Measurements from ENCODE around the gene AIMP1. TPM values are rescaled to one million over a fixed set of nuclear protein-coding genes. Genes with fewer than 3 reads are reported as not detected.

The AIMP1 gene
- 25.6 and 37.8 TPM in 2 replicates for total RNA-seq (2014; rRNA removed; shearing (Covaris generic))

- no peaks in the 10 kb centered on the region for H3K36me3 ChIP-seq (replicated peaks; ENCODE audit: control insufficient read depth, insufficient read depth, low read length)
- peak within 1 kb of the TSS; percentile 94 for H3K4me3 ChIP-seq (ENCODE audit: insufficient read depth, low read depth, low read length)
- peak; percentile 70 for DNase-seq
- no peaks in the 10 kb centered on the region for H3K27me3 ChIP-seq (ENCODE audit: control insufficient read depth, insufficient read depth, low read length)
Measured at GRCh38 chr4:106315968-106316772, at the start of gene AIMP1, which contains the start of gene TBCK. Gene AIMP1, plus strand, starts transcription at chr4:106316550. Its CDS starts 8,460 bp downstream, at chr4:106325010. Gene TBCK, minus strand, starts transcription at chr4:106316209. Its CDS starts 7,249 bp downstream, at chr4:106308960.

- DNase-seq = no peak
- H3K27me3 ChIP-seq (ENCODE audit: control insufficient read depth, insufficient read depth, low read length) = no peaks in the 10 kb centered on the region
- H3K36me3 ChIP-seq (replicated peaks; ENCODE audit: control insufficient read depth, insufficient read depth, low read length) = no peaks in the 10 kb centered on the region
- no peak overlapping the region for H3K4me3 ChIP-seq (ENCODE audit: insufficient read depth, low read depth, low read length)
Measured at GRCh38 chr4:106268786-106269185, 47.6 kb upstream of the AIMP1 start.

DNA sequence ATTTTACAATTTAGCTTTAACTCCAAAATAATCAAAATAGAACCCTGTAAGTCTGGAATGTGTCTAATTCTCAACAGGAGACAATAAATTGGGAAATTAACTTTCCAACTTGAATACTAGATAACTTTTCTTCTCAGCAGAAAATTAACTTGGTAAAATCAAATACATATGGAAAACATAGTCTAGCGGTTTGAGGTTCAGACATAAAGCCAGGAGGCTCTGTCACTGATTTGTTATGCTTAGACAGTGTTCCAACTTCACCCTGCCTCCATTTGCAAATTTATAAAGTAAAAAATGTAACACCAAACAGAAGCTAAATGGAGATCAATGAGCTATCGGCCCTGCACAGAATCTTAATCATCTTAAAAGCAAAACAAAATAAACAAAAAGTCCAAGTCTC lies 46.6 kb upstream of the AIMP1 start:
- no peak for DNase-seq
- Histone ChIP-seq H3K4me3 (ENCODE audit: insufficient read depth, low read depth, low read length) (no peak overlapping the region), H3K36me3 (replicated peaks; ENCODE audit: control insufficient read depth, insufficient read depth, low read length) (no peaks in the 10 kb centered on the region; the same call in 1 of the 2 replicates), H3K27me3 (ENCODE audit: control insufficient read depth, insufficient read depth, low read length) (no peaks in the 10 kb centered on the region)

DNA sequence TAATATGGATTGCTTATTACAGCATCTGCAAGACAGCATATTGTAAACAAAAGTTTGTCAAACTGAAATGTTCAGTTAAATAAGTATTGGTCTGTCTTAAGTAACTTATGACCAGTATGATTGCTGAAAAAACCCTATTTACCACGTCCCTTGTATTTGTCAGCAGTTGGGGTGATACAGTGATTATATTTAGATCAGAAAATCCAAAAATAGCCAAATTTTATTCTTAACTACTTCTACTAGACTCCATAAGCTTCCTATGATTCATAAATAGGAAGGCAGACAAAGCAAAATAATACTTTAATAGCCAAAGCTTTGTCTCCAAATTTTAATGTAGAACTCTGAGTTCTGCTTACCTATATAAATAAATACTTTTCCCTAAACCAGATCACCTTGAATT lies 45.6 kb upstream of the AIMP1 start:
- no peak for DNase-seq
- H3K36me3 ChIP-seq (replicated peaks; ENCODE audit: control insufficient read depth, insufficient read depth, low read length) = no peaks in the 10 kb centered on the region; the same call in 1 of the 2 replicates

DNA sequence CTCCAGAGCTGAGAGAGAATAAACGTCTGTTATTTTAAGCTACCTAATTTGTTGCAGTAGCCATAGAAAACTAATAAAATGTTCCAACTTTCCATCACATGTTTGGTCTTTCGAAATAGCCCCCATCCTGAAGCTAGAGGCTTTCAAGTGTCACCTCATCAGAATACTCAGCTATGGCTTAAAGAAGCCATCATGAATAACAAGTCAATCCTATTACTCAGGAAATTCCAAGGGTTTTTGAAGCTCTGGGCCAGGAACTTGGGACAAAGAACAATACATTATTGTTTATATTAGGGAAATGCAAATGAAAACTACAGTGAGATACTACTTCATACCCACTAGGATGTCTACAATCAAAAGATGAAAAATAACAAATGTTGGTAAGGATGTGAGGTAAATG lies 42.5 kb upstream of the AIMP1 start:
- no peak for DNase-seq
- H3K4me3 ChIP-seq (ENCODE audit: insufficient read depth, low read depth, low read length) = no peak overlapping the region
- no peaks in the 10 kb centered on the region; the same call in 1 of the 2 replicates for H3K36me3 ChIP-seq (replicated peaks; ENCODE audit: control insufficient read depth, insufficient read depth, low read length)
- no peaks in the 10 kb centered on the region for H3K27me3 ChIP-seq (ENCODE audit: control insufficient read depth, insufficient read depth, low read length)

More for the DNA sequence above, 45.6 kb upstream of the AIMP1 start:
- no peak overlapping the region for H3K4me3 ChIP-seq (ENCODE audit: insufficient read depth, low read depth, low read length)
- H3K27me3 ChIP-seq (ENCODE audit: control insufficient read depth, insufficient read depth, low read length) = no peaks in the 10 kb centered on the region

DNA sequence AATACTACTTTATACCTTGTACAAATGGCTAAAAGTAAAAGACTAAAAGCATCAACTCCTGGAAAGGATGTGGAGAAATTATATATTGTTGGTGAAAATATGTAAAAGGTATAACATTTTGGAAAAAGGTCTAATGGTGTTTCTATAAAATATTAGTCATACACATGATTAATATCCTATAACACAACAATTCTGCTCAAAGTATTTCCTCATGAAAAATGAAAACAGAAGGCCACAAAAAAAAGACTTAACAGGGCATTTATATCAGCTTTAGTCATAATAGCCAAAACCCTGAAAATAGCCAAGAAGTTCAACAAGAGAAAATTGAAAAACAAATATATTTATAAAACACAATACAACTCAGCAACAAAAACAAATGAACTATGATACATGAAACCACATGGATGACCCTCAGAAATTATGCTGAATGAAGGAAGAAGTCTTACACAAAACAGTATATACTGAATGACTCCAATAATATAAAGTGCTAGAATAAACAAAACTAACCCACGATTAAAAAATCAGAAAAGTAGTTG lies 39.1 kb upstream of the AIMP1 start:
- Histone ChIP-seq H3K36me3 (replicated peaks; ENCODE audit: control insufficient read depth, insufficient read depth, low read length) (no peaks in the 10 kb centered on the region; the same call in 1 of the 2 replicates), H3K4me3 (ENCODE audit: insufficient read depth, low read depth, low read length) (no peak overlapping the region), H3K27me3 (ENCODE audit: control insufficient read depth, insufficient read depth, low read length) (no peaks in the 10 kb centered on the region)
- DNase-seq = no peak

GRCh38 chr4:106284227-106284626 lies 32.1 kb upstream of the AIMP1 start:
- H3K36me3 ChIP-seq (replicated peaks; ENCODE audit: control insufficient read depth, insufficient read depth, low read length) = no peaks in the 10 kb centered on the region
- no peak for DNase-seq
- H3K4me3 ChIP-seq (ENCODE audit: insufficient read depth, low read depth, low read length) = no peak overlapping the region
- H3K27me3 ChIP-seq (ENCODE audit: control insufficient read depth, insufficient read depth, low read length) = no peaks in the 10 kb centered on the region

DNA sequence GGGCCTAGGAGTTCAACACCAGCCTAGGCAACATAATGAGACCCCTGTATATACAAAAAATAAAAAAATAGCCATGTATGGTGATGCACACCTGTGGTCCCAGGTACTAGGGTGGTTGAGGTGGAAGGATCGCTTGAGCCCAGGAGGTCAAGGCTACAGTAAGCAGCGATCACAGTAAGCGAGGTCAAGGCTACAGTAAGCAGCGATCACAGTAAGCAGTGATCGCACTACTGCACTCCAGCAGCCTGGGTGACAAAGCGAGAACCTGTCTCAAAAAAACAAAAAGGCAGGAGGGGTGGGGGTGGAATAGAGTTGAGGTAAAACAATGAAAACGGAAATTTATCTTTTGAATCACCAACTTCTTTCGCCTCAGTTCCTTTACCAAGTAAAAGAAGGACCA lies 29.7 kb upstream of the AIMP1 start:
- no peak for DNase-seq
- no peak overlapping the region for H3K4me3 ChIP-seq (ENCODE audit: insufficient read depth, low read depth, low read length)
- no peaks in the 10 kb centered on the region for H3K36me3 ChIP-seq (replicated peaks; ENCODE audit: control insufficient read depth, insufficient read depth, low read length)

DNA sequence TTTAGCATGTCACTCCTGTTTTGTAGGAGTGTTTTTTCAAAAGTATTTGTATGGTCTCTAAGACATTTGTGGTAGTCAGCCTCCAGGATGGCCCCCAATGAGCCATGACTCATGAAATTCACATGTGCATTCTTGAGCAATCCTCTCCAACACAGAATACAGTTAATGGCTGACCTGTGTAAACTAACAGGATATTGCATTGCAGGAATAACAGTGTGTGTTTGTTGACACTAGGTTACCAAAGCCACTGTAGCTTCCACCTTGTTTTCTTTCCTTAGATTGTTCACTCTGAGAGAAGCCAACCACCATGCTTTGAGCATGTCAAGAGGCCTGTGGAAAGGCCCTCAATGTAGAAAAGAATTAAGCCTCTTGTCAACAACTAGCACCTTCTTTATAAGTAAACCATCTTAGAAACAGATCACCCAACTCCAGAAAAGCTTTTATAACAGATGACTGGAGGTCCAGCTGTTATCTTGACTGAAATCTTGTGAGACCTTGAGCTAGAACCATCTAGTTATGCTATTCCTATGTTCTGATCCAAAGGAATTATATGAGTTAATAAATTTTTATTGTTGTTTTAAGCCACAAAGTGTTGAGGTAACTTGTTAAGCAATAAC lies 28.9 kb upstream of the AIMP1 start:
- DNase-seq = no peak
- Histone ChIP-seq H3K4me3 (ENCODE audit: insufficient read depth, low read depth, low read length) (no peak overlapping the region), H3K27me3 (ENCODE audit: control insufficient read depth, insufficient read depth, low read length) (no peaks in the 10 kb centered on the region), H3K36me3 (replicated peaks; ENCODE audit: control insufficient read depth, insufficient read depth, low read length) (no peaks in the 10 kb centered on the region)

More for the DNA sequence above, 29.7 kb upstream of the AIMP1 start:
- no peaks in the 10 kb centered on the region for H3K27me3 ChIP-seq (ENCODE audit: control insufficient read depth, insufficient read depth, low read length)

DNA sequence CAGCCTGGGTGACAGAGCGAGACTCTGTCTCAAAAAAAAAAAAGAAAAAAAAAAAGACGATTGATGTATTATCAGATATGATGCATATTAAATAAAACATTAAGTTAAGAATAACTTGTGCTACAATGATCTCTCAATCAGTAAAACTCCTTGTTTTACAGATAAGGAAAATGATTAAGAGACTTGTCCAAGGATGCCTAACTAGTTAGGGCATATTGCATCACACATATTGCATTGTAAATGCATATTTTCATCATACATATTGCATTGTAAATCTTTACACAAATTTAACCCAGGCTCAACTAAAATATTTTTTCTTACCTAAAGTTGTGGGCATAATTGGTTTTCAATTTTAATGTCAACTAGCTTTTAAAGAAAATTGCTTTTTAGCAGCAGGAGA lies 26.6 kb upstream of the AIMP1 start:
- DNase-seq = no peak
- H3K36me3 ChIP-seq (replicated peaks; ENCODE audit: control insufficient read depth, insufficient read depth, low read length) = no peaks in the 10 kb centered on the region
- H3K4me3 ChIP-seq (ENCODE audit: insufficient read depth, low read depth, low read length) = no peak overlapping the region
- no peaks in the 10 kb centered on the region for H3K27me3 ChIP-seq (ENCODE audit: control insufficient read depth, insufficient read depth, low read length)

DNA sequence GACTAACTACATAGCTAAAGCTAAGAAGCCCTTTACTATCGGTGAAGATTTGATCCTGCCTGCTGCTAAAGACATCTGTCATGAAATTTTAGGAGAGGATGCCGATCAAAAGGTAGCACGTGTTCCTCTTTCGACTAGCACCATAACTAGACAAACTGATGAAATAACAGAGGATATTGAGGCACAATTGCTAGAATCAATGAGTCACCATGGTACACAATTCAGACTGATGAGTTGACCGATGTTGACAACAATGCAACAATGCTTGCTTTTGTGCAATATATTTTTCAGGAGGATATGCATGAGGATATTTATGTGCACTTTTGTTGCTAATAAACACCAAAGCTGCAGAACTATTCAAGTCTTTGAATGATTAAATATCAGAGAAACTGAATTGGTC lies 24.7 kb upstream of the AIMP1 start:
- H3K27me3 ChIP-seq (ENCODE audit: control insufficient read depth, insufficient read depth, low read length) = no peaks in the 10 kb centered on the region
- no peak overlapping the region for H3K4me3 ChIP-seq (ENCODE audit: insufficient read depth, low read depth, low read length)
- H3K36me3 ChIP-seq (replicated peaks; ENCODE audit: control insufficient read depth, insufficient read depth, low read length) = no peaks in the 10 kb centered on the region
- DNase-seq = no peak

GRCh38 chr4:106294062-106294461 lies 22.3 kb upstream of the AIMP1 start:
- H3K4me3 ChIP-seq (ENCODE audit: insufficient read depth, low read depth, low read length) = no peak overlapping the region
- H3K27me3 ChIP-seq (ENCODE audit: control insufficient read depth, insufficient read depth, low read length) = no peaks in the 10 kb centered on the region
- no peak for DNase-seq
- no peaks in the 10 kb centered on the region for H3K36me3 ChIP-seq (replicated peaks; ENCODE audit: control insufficient read depth, insufficient read depth, low read length)

DNA sequence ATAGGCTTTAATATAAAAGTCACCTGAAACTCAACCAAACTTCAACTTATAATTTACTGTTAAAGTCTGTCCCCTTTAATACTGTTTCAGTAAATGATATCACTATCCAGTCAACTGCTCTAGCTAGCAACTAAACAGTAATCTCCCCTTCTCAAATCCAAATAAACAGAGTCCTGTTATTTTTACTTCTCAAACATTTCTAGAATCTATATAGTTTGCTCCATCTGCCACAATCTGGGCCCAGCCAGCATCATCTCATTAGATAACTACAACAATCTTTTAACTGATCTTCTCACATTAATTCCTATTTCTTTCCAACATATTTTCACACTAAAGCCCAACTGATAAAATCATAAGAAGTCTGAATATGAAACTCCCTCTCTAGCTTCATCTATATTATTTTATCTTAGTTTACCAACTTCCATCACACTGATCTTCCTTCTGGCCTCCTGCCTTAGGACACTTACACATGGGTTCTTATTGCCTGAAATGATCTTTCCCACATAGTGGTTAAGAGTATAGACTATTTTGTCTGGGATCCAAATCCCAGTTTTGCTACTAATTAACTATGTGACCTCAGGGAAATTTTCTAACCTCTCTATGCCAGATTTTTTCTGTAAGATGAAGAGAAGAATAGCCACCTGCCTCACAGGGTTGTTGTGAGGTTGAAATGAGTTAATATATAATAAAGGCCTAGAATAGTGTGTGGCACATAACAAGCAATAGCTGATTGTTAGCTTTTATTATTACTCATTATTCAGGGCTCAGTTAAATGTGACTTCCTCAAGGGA lies 18.9 kb upstream of the AIMP1 start:
- no peak for DNase-seq
- Histone ChIP-seq H3K4me3 (ENCODE audit: insufficient read depth, low read depth, low read length) (no peak overlapping the region), H3K27me3 (ENCODE audit: control insufficient read depth, insufficient read depth, low read length) (no peaks in the 10 kb centered on the region), H3K36me3 (replicated peaks; ENCODE audit: control insufficient read depth, insufficient read depth, low read length) (no peaks in the 10 kb centered on the region; the same call in 1 of the 2 replicates)

DNA sequence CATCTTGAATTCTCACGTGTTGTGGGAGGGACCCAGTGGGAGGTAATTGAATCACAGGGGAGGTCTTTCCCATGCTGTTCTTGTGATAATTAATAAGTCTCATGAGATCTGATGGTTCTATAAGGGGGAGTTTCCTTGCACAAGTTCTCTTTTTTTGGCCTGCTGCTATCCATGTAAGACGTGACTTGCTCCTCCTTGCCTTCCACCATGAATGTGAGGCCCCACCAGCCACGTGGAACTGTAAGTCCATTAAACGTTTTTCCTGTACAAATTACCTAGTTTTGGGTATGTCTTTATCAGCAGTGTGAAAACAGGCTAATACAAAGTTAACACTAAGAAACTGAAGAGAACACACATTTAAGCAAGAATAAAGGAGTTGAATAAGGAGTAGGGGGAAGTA lies 16.4 kb upstream of the AIMP1 start:
- no peaks in the 10 kb centered on the region; the same call in 1 of the 2 replicates for H3K36me3 ChIP-seq (replicated peaks; ENCODE audit: control insufficient read depth, insufficient read depth, low read length)
- H3K27me3 ChIP-seq (ENCODE audit: control insufficient read depth, insufficient read depth, low read length) = no peaks in the 10 kb centered on the region
- no peak for DNase-seq
- no peak overlapping the region for H3K4me3 ChIP-seq (ENCODE audit: insufficient read depth, low read depth, low read length)
